Liver (tissue), 9 donors: ENCODE measurements around the gene HDAC3. TPM values are rescaled to one million over a fixed set of nuclear protein-coding genes. Genes with fewer than 3 reads are reported as not detected.

ENCODE experiments used
- DNase-seq: peaks from one replicate; pipeline ENCODE4 v3.0.0-alpha.2; 2017; ENCODE audit warnings: low spot score
- H3K27ac ChIP-seq, 2 donors: one replicate each; pipeline ENCODE4 v1.7.0; 2013; ENCODE audit warnings: inconsistent platforms in 2 of 2, low read length in 2 of 2, control low read depth in 1 of 2, low read depth in 1 of 2, mild to moderate bottlenecking in 1 of 2
- H3K27me3 ChIP-seq, 4 donors: one replicate each; pipeline versions ENCODE4 v1.6.1 to v1.7.0; 2013; ENCODE audit warnings: low read length in 3 of 4, inconsistent platforms in 1 of 4, mild to moderate bottlenecking in 1 of 4, moderate library complexity in 1 of 4; ENCODE audit not compliant: control insufficient read depth in 4 of 4, insufficient read depth in 4 of 4
- H3K36me3 ChIP-seq, 4 donors: one replicate each; pipeline versions ENCODE4 v1.6.1 to v1.7.0; 2013; ENCODE audit warnings: low read length in 3 of 4, mild to moderate bottlenecking in 3 of 4, low read depth in 1 of 4, moderate library complexity in 1 of 4; ENCODE audit not compliant: control insufficient read depth in 4 of 4, insufficient read depth in 3 of 4
- H3K4me1 ChIP-seq, 4 donors: one replicate each; pipeline versions ENCODE4 v1.6.1 to v1.7.0; 2013; ENCODE audit warnings: low read length in 3 of 4, mild to moderate bottlenecking in 3 of 4, moderate library complexity in 1 of 4; ENCODE audit not compliant: control insufficient read depth in 4 of 4, insufficient read depth in 4 of 4
- H3K4me3 ChIP-seq, 3 donors: one replicate each; pipeline versions ENCODE4 v1.6.1 to v1.7.0; 2013; ENCODE audit warnings: low read length in 3 of 3, control low read depth in 1 of 3, low read depth in 1 of 3, mild to moderate bottlenecking in 1 of 3
- H3K9ac ChIP-seq, 2 donors: one replicate each; pipeline ENCODE4 v1.7.0; 2013; ENCODE audit warnings: low read length in 2 of 2, mild to moderate bottlenecking in 2 of 2, moderate library complexity in 2 of 2, control low read depth in 1 of 2, low read depth in 1 of 2
- H3K9me3 ChIP-seq, 4 donors: one replicate each; pipeline versions ENCODE4 v1.6.1 to v1.7.0; 2013; ENCODE audit warnings: low read length in 3 of 4; ENCODE audit not compliant: control insufficient read depth in 4 of 4
- ATF3 ChIP-seq: IDR thresholded peaks from 2 replicates; pipeline ENCODE4 v1.6.1; 2016; ENCODE audit warnings: antibody characterized with exemption
- EGR1 ChIP-seq, 2 donors: IDR thresholded peaks; 2 replicates each; pipeline ENCODE4 v1.6.1; 2016 to 2018; ENCODE audit warnings: antibody characterized with exemption in 2 of 2, low read depth in 2 of 2
- FOXA1 ChIP-seq: IDR thresholded peaks from 2 replicates; pipeline ENCODE4 v1.6.1; 2016; ENCODE audit warnings: antibody characterized with exemption
- FOXA2 ChIP-seq: IDR thresholded peaks from 2 replicates; pipeline ENCODE4 v1.6.1; 2016; ENCODE audit warnings: antibody characterized with exemption
- GABPA ChIP-seq, 2 donors: IDR thresholded peaks in 1 of 2; conservative IDR thresholded peaks in 1 of 2; 2 replicates each; pipeline ENCODE4 v1.6.1; 2016; ENCODE audit warnings: antibody characterized with exemption in 2 of 2, mild to moderate bottlenecking in 1 of 2, moderate library complexity in 1 of 2
- HNF4A ChIP-seq, 2 donors: conservative IDR thresholded peaks; 2 replicates each; pipeline ENCODE4 v1.6.1; 2016; ENCODE audit warnings: antibody characterized with exemption in 2 of 2, mild to moderate bottlenecking in 2 of 2
- HNF4G ChIP-seq: IDR thresholded peaks from 2 replicates; pipeline ENCODE4 v1.6.1; 2016; ENCODE audit warnings: antibody characterized with exemption
- JUND ChIP-seq, 2 donors: IDR thresholded peaks; 2 replicates each; pipeline ENCODE4 v1.6.1; 2016; ENCODE audit warnings: antibody characterized with exemption in 2 of 2
- MAX ChIP-seq: IDR thresholded peaks from 2 replicates; pipeline ENCODE4 v1.6.1; 2016; ENCODE audit warnings: antibody characterized with exemption
- NR2F2 ChIP-seq: IDR thresholded peaks from 2 replicates; pipeline ENCODE4 v1.6.1; 2016; ENCODE audit warnings: antibody characterized with exemption
- RAD21 ChIP-seq, 2 donors: IDR thresholded peaks; 2 replicates each; pipeline ENCODE4 v1.6.1; 2016; ENCODE audit warnings: antibody characterized with exemption in 2 of 2, mild to moderate bottlenecking in 2 of 2
- TAF1 ChIP-seq: conservative IDR thresholded peaks from 2 replicates; pipeline ENCODE4 v1.6.1; 2016; ENCODE audit warnings: antibody characterized with exemption, mild to moderate bottlenecking
- YY1 ChIP-seq: IDR thresholded peaks from 2 replicates; pipeline ENCODE4 v1.6.1; 2016; ENCODE audit warnings: antibody characterized with exemption, mild to moderate bottlenecking
- WGBS: extraction: QIAGEN DNeasy Blood & Tissue Kit; methylation state at CpG from one replicate; pipeline ENCODE4 v1.1.7; 2013; 5-methylcytosine and 5-hydroxymethylcytosine counted together
- polyA plus RNA-seq, 2 donors: library from polyadenylated mRNA; stranded (reverse) in 1 of 2; unstranded in 1 of 2; fragments of 200-250 nt in 1 of 2; fragments of >200 nt in 1 of 2; fragmentation: Nextera tagmentation in 1 of 2; extraction: Ambion mirVana in 1 of 2; gene quantifications; one replicate each; pipeline versions ENCODE4 v1.2.1 to v1.2.3, GENCODE V29; 2013 to 2015
- total RNA-seq, 2 donors: library from RNA; depleted of rRNA; stranded (reverse); fragments of >200 nt; gene quantifications; one replicate each; pipeline ENCODE4 v1.2.3, GENCODE V29; 2014
- TF ChIP-seq, protein P1 (sequence below): IDR thresholded peaks from 2 replicates; pipeline ENCODE4 v1.6.1; 2016; ENCODE audit warnings: antibody characterized with exemption, mild to moderate bottlenecking
- TF ChIP-seq, protein P2 (sequence below): fragments of 150-350 bp; IDR thresholded peaks from 2 replicates; pipeline ENCODE4 v1.5.1; 2017; ENCODE audit warnings: improper control_type of control experiment, low read depth, low read length; ENCODE audit not compliant: missing input control
- donor health status: healthy.
- donor health status: healthy.
- donor health status: healthy.
- donor health status: healthy.
- donor health status: healthy.

The HDAC3 gene
- total and polyA plus RNA-seq, 4 donors: 20.1 to 45.3 (median 35.1) TPM

GRCh38 chr5:141585594-141585993 is 51.1 kb downstream of the HDAC3 start:
- H3K9ac ChIP-seq: no peak overlapping the region
- WGBS: 95% methylated on average over 6 of the region's 6 CpGs
- H3K27me3 ChIP-seq: no peaks in the 10 kb centered on the region
- no peak for DNase-seq
- peaks cover 0 to 22% (median 13%) of the 10 kb centered on the region in 4 donors for H3K4me1 ChIP-seq
- H3K36me3 ChIP-seq: peaks cover 5 to 47% (median 39%) of the 10 kb centered on the region in 4 donors
- no peaks in the 10 kb centered on the region for H3K9me3 ChIP-seq
- H3K4me3 ChIP-seq: no peak overlapping the region
- H3K27ac ChIP-seq: no peak overlapping the region
- TF ChIP-seq EGR1 (IDR thresholded peaks at IDR 0.05; ENCODE audit: low read depth in 2 of 2) (no peak), HNF4G (no peak), RAD21 (IDR thresholded peaks at IDR 0.05) (no peak), TAF1 (no peak), FOXA2 (no peak), HNF4A (conservative IDR thresholded peaks at IDR 0.05) (no peak), JUND (IDR thresholded peaks at IDR 0.05) (no peak)
- TF ChIP-seq, protein P1, sequence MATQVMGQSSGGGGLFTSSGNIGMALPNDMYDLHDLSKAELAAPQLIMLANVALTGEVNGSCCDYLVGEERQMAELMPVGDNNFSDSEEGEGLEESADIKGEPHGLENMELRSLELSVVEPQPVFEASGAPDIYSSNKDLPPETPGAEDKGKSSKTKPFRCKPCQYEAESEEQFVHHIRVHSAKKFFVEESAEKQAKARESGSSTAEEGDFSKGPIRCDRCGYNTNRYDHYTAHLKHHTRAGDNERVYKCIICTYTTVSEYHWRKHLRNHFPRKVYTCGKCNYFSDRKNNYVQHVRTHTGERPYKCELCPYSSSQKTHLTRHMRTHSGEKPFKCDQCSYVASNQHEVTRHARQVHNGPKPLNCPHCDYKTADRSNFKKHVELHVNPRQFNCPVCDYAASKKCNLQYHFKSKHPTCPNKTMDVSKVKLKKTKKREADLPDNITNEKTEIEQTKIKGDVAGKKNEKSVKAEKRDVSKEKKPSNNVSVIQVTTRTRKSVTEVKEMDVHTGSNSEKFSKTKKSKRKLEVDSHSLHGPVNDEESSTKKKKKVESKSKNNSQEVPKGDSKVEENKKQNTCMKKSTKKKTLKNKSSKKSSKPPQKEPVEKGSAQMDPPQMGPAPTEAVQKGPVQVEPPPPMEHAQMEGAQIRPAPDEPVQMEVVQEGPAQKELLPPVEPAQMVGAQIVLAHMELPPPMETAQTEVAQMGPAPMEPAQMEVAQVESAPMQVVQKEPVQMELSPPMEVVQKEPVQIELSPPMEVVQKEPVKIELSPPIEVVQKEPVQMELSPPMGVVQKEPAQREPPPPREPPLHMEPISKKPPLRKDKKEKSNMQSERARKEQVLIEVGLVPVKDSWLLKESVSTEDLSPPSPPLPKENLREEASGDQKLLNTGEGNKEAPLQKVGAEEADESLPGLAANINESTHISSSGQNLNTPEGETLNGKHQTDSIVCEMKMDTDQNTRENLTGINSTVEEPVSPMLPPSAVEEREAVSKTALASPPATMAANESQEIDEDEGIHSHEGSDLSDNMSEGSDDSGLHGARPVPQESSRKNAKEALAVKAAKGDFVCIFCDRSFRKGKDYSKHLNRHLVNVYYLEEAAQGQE: no peak
- TF ChIP-seq, protein P2, sequence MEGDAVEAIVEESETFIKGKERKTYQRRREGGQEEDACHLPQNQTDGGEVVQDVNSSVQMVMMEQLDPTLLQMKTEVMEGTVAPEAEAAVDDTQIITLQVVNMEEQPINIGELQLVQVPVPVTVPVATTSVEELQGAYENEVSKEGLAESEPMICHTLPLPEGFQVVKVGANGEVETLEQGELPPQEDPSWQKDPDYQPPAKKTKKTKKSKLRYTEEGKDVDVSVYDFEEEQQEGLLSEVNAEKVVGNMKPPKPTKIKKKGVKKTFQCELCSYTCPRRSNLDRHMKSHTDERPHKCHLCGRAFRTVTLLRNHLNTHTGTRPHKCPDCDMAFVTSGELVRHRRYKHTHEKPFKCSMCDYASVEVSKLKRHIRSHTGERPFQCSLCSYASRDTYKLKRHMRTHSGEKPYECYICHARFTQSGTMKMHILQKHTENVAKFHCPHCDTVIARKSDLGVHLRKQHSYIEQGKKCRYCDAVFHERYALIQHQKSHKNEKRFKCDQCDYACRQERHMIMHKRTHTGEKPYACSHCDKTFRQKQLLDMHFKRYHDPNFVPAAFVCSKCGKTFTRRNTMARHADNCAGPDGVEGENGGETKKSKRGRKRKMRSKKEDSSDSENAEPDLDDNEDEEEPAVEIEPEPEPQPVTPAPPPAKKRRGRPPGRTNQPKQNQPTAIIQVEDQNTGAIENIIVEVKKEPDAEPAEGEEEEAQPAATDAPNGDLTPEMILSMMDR: no peak

DNA sequence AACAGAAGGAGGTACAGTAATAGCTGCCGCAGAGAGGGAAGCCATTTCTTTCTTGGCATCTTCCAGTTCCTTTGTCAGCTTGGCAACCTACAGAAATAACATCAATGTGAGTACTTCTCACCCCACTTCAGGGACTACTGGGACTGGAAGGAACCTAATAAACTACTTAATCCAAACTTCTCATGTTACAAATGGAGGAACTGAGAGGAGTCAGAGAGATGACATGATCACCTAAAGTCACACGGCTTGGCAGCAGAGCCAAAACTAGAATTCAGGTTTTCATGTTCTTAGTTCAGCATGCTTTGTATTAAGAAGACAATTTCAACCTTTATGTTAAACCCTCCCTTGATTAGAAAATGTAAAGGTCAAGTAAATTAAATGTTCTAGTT is 62.5 kb downstream of the HDAC3 start:
- Histone ChIP-seq H3K9me3 (no peaks in the 10 kb centered on the region), H3K36me3 (peaks cover 16 to 84% (median 76%) of the 10 kb centered on the region in 4 donors), H3K27me3 (no peaks in the 10 kb centered on the region), H3K27ac (no peak overlapping the region), H3K4me3 (no peak overlapping the region), H3K9ac (no peak overlapping the region), H3K4me1 (no peaks in the 10 kb centered on the region)
- TF ChIP-seq FOXA2 (no peak), NR2F2 (no peak), RAD21 (IDR thresholded peaks at IDR 0.05) (no peak), GABPA (IDR thresholded peaks at IDR 0.05 in 1 of 2, conservative IDR thresholded peaks at IDR 0.05 in 1 of 2) (no peak), TAF1 (no peak), YY1 (no peak), FOXA1 (no peak), MAX (no peak), ATF3 (no peak), HNF4A (conservative IDR thresholded peaks at IDR 0.05) (no peak)
- TF ChIP-seq, protein P2: no peak
- WGBS: 94% methylated on average over 2 of the region's 2 CpGs
- DNase-seq: no peak
